ENCODE data around the gene KLHL14. TPM values are rescaled to one million over a fixed set of nuclear protein-coding genes. Genes with fewer than 3 reads are reported as not detected.

The KLHL14 gene
- total RNA-seq, 1 experiment from 2014 or later, result 6.7 TPM

DNA sequence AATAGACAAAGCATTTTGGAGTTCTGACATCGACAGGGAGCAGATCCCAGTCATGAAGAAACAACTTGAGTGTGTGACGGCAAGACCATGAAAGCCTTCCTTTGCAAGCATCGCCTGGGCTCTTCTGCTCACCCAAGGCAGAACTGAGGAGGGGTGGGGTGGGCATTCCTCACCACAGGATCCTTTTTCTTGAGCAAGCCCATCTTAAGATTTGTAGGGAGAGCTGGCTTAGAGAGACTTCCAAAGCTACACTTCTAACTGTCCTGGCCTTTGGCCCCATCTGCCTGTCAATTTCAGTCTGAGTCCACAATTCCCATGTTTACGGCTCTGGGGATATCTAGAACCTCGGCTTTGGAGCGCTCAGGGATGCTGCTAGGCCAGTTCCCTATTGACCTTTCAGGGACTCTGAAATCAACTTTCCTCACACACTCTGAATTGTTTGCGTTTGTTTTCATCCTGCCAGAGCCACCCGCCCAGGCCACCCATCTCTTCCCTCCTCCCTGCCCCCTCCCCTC lies 3.7 kb downstream of the KLHL14 start:
- ChIA-PET POLR2A (interaction anchor here (0.5 kb wide), 1 partner anchor 9 kb away, joined by 3 read pairs; no protein-coding TSS in a partner anchor), CTCF (no interaction called here)
- Histone ChIP-seq H3K4me1 (ENCODE audit: control insufficient read depth, insufficient read depth, low read length) (peaks cover 11% of the 10 kb centered on the region), H3K27ac (ENCODE audit: low read length) (peak overlapping the region; percentile 77), H3K36me3 (ENCODE audit: control insufficient read depth, insufficient read depth, low read length) (no peaks in the 10 kb centered on the region), H3K9me3 (ENCODE audit: control insufficient read depth, insufficient read depth, low read depth, low read length) (no peaks in the 10 kb centered on the region), H3K27me3 (ENCODE audit: control insufficient read depth, insufficient read depth, low read length) (no peaks in the 10 kb centered on the region), H3K4me3 (ENCODE audit: low read depth in 2 of 2, low read length in 2 of 2) (peak overlapping the region; percentile 43 to 77)
- BruUV-seq (replicated peaks), result no TSS peak
- intact Hi-C loops (cut with micrococcal nuclease; ENCODE audit: unreplicated experiment) (no loop called here), in situ Hi-C loops (cut with HindIII; ENCODE audit: low pct_unique_long_range_greater_than_20kb, low sequenced_read_pairs) (no loop called here)
- TF ChIP-seq, protein P1, sequence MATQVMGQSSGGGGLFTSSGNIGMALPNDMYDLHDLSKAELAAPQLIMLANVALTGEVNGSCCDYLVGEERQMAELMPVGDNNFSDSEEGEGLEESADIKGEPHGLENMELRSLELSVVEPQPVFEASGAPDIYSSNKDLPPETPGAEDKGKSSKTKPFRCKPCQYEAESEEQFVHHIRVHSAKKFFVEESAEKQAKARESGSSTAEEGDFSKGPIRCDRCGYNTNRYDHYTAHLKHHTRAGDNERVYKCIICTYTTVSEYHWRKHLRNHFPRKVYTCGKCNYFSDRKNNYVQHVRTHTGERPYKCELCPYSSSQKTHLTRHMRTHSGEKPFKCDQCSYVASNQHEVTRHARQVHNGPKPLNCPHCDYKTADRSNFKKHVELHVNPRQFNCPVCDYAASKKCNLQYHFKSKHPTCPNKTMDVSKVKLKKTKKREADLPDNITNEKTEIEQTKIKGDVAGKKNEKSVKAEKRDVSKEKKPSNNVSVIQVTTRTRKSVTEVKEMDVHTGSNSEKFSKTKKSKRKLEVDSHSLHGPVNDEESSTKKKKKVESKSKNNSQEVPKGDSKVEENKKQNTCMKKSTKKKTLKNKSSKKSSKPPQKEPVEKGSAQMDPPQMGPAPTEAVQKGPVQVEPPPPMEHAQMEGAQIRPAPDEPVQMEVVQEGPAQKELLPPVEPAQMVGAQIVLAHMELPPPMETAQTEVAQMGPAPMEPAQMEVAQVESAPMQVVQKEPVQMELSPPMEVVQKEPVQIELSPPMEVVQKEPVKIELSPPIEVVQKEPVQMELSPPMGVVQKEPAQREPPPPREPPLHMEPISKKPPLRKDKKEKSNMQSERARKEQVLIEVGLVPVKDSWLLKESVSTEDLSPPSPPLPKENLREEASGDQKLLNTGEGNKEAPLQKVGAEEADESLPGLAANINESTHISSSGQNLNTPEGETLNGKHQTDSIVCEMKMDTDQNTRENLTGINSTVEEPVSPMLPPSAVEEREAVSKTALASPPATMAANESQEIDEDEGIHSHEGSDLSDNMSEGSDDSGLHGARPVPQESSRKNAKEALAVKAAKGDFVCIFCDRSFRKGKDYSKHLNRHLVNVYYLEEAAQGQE (IDR thresholded peaks at IDR 0.05; ENCODE audit: insufficient read depth in 1 of 2, low read depth in 2 of 2, low read length in 1 of 2), result no peak
- no peak for TF ChIP-seq TCF7L2 (IDR thresholded peaks at IDR 0.05; ENCODE audit: low read depth, low read length)
- no peak for TF ChIP-seq SIN3A (IDR thresholded peaks at IDR 0.05; ENCODE audit: borderline replicate concordance, insufficient read depth, low read depth, low read length)
- TF ChIP-seq POLR2AphosphoS5 (IDR thresholded peaks at IDR 0.05; ENCODE audit: low read depth, low read length), result no peak
- TF ChIP-seq, protein P2, sequence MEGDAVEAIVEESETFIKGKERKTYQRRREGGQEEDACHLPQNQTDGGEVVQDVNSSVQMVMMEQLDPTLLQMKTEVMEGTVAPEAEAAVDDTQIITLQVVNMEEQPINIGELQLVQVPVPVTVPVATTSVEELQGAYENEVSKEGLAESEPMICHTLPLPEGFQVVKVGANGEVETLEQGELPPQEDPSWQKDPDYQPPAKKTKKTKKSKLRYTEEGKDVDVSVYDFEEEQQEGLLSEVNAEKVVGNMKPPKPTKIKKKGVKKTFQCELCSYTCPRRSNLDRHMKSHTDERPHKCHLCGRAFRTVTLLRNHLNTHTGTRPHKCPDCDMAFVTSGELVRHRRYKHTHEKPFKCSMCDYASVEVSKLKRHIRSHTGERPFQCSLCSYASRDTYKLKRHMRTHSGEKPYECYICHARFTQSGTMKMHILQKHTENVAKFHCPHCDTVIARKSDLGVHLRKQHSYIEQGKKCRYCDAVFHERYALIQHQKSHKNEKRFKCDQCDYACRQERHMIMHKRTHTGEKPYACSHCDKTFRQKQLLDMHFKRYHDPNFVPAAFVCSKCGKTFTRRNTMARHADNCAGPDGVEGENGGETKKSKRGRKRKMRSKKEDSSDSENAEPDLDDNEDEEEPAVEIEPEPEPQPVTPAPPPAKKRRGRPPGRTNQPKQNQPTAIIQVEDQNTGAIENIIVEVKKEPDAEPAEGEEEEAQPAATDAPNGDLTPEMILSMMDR (IDR thresholded peaks at IDR 0.05), result no peak
- ATAC-seq (peak; percentile 35), DNase-seq (ENCODE audit: low read depth, low spot score) (no peak)

DNA sequence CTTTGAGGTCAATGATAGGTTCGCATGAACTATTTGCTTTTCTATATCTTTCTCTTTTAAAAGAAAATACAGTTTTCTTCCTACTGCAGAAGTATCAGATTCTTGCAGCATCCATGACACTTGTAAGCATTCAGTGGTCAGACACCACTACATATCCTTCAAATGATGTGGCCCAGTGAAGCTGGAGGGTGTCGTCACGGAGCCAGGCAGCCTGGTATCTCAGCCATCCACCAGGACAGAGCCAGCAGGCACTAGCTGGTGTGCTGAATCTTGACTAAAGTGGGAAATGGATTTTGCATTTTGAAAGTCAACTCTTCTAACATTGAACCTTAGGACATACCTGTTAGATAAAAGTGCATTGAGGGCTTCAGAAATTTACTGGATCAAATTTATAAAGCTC lies 5.4 kb downstream of the KLHL14 start:
- BruUV-seq (replicated peaks), result no TSS peak
- POLR2A ChIA-PET, result no interaction called here
- H3K4me1 ChIP-seq (ENCODE audit: control insufficient read depth, insufficient read depth, low read length), result peaks cover under 1% of the 10 kb centered on the region; the same call in 1 of the 2 replicates
- DNase-seq (ENCODE audit: low read depth, low spot score), result no peak
- no peak for ATAC-seq
- H3K36me3 ChIP-seq (ENCODE audit: control insufficient read depth, insufficient read depth, low read length), result no peaks in the 10 kb centered on the region
- H3K27ac ChIP-seq (ENCODE audit: low read length), result no peak overlapping the region
- H3K27me3 ChIP-seq (ENCODE audit: control insufficient read depth, insufficient read depth, low read length), result no peaks in the 10 kb centered on the region
- intact Hi-C loops (cut with micrococcal nuclease; ENCODE audit: unreplicated experiment) (no loop called here), in situ Hi-C loops (cut with HindIII; ENCODE audit: low pct_unique_long_range_greater_than_20kb, low sequenced_read_pairs) (no loop called here)
- H3K4me3 ChIP-seq (ENCODE audit: low read depth in 2 of 2, low read length in 2 of 2), result peak overlapping the region; percentile 43 to 77; a peak in 3 of 4 replicates
- CTCF ChIA-PET, result no interaction called here
- H3K9me3 ChIP-seq (ENCODE audit: control insufficient read depth, insufficient read depth, low read depth, low read length), result no peaks in the 10 kb centered on the region
- TF ChIP-seq, protein P2 (IDR thresholded peaks at IDR 0.05), result no peak
- no peak for TF ChIP-seq TCF7L2 (IDR thresholded peaks at IDR 0.05; ENCODE audit: low read depth, low read length)
- no peak for TF ChIP-seq POLR2AphosphoS5 (IDR thresholded peaks at IDR 0.05; ENCODE audit: low read depth, low read length)
- TF ChIP-seq, protein P1 (IDR thresholded peaks at IDR 0.05; ENCODE audit: insufficient read depth in 1 of 2, low read depth in 2 of 2, low read length in 1 of 2), result no peak
- no peak for TF ChIP-seq SIN3A (IDR thresholded peaks at IDR 0.05; ENCODE audit: borderline replicate concordance, insufficient read depth, low read depth, low read length)
